ENCODE data around the gene C11orf65.
A peak's percentile ranks its signal among the peaks of the same experiment; 100 is the strongest.

Gene C11orf65, protein sequence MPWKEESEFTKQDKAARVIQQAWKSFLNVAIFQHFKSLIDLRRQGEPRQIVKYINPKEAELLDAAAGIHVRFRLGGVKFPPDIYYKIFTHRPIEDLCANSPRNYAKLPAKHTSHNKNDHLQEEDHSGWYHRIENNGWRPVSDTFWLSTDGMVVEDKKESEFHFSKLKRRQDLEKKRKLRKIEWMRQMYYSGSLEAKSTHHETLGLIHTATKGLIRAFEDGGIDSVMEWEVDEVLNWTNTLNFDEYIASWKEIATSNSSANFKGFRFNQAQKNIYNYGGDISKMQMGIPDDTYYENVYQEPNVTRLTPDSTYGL

DNA sequence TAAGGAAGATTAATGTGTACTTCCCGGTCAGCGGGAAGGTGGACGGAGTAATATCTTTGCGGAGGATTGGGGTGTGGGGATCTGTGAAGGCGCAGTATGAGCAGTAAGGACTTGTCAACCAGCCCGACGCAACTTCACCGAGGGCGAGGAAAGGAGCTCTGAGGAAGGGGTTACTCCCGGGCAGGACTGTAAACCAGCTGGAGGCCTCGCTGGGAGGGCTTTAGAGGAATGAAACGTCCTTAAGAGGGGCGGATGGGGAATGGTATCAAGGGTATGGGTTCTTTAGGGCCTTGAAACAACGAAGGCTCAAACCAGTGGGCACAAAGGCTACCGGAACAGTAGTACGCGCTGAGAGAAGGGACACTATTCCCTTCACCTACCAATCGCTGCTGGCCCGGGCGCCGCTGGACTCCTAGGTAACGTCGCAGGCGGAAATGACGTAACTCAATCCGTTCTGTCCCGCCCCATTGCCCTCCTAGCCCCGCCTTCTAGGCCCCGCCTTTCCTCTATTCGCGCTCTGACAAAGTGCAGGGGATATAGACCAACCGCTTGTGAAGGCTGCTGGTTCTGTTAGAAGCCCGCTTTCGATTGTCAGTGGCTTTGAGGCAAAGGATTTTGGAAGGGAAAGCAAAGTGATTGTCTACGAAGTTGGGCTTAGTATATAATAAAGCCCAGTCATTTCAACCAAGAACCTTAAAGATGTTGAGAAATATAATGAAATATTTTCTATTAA lies at the start of gene C11orf65:
TSS of gene C11orf65 (minus strand) at position 439 of the 733 bp plus-strand sequence. CDS start 5,970 bp downstream, outside the sequence.
- Histone ChIP-seq H3K4me2 (peak within 1 kb of the TSS; percentile 92), H4K20me1 (ENCODE audit: insufficient read depth) (no peaks in the 10 kb centered on the region)

DNA sequence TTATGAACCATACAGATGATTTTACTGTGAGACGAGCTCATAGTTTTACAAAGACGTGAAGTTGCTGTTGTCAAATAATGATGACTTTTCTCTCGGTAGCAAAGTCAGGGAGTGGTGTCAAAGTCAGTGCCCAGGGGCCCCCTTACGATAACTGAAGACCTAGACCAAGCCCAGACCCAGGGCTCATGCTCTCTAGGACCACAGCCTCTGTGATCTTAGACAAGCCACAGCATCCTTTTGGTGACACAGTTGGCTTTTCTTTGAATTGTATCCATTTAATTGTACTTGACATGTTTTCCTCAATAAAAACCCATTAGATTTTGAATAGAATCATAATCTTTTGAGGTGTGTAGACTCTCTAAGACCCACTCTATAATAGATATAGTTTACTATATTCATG lies 48.8 kb upstream of the C11orf65 start:
- Histone ChIP-seq H3K4me2 (no peak overlapping the region), H3K27me3 (ENCODE audit: insufficient read depth, low read depth) (no peaks in the 10 kb centered on the region), H3K4me3 (IDR thresholded peaks at IDR 0.05; ENCODE audit: insufficient read depth, low read depth, low read length) (no peak overlapping the region), H3K79me2 (ENCODE audit: insufficient read depth, low read depth) (no peaks in the 10 kb centered on the region), H3K36me3 (ENCODE audit: insufficient read depth) (no peaks in the 10 kb centered on the region), H4K20me1 (ENCODE audit: insufficient read depth) (no peaks in the 10 kb centered on the region), H3K9ac (no peak overlapping the region), H3K27ac (no peak overlapping the region), H2AFZ (ENCODE audit: low read depth) (no peak overlapping the region), H3K4me1 (ENCODE audit: low read depth, poor library complexity, severe bottlenecking) (no peaks in the 10 kb centered on the region)
- TF ChIP-seq, protein P1, sequence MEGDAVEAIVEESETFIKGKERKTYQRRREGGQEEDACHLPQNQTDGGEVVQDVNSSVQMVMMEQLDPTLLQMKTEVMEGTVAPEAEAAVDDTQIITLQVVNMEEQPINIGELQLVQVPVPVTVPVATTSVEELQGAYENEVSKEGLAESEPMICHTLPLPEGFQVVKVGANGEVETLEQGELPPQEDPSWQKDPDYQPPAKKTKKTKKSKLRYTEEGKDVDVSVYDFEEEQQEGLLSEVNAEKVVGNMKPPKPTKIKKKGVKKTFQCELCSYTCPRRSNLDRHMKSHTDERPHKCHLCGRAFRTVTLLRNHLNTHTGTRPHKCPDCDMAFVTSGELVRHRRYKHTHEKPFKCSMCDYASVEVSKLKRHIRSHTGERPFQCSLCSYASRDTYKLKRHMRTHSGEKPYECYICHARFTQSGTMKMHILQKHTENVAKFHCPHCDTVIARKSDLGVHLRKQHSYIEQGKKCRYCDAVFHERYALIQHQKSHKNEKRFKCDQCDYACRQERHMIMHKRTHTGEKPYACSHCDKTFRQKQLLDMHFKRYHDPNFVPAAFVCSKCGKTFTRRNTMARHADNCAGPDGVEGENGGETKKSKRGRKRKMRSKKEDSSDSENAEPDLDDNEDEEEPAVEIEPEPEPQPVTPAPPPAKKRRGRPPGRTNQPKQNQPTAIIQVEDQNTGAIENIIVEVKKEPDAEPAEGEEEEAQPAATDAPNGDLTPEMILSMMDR (conservative IDR thresholded peaks at IDR 0.05; ENCODE audit: low read depth, low read length): no peak

More for the DNA sequence above, at the start of gene C11orf65:
- no peaks in the 10 kb centered on the region for H3K79me2 ChIP-seq (ENCODE audit: insufficient read depth, low read depth)
- peaks cover 10% of the 10 kb centered on the region for H3K4me1 ChIP-seq (ENCODE audit: low read depth, poor library complexity, severe bottlenecking)
- peak within 1 kb of the TSS; percentile 93 for H3K27ac ChIP-seq
- no peaks in the 10 kb centered on the region for H3K27me3 ChIP-seq (ENCODE audit: insufficient read depth, low read depth)
- peak within 1 kb of the TSS; percentile 87 for H2AFZ ChIP-seq (ENCODE audit: low read depth)
- peak within 1 kb of the TSS; percentile 86 for H3K9ac ChIP-seq
- H3K36me3 ChIP-seq (ENCODE audit: insufficient read depth): no peaks in the 10 kb centered on the region
- TF ChIP-seq, protein P1 (conservative IDR thresholded peaks at IDR 0.05; ENCODE audit: low read depth, low read length): no peak
- H3K4me3 ChIP-seq (IDR thresholded peaks at IDR 0.05; ENCODE audit: insufficient read depth, low read depth, low read length): no peak within 1 kb of the TSS

DNA sequence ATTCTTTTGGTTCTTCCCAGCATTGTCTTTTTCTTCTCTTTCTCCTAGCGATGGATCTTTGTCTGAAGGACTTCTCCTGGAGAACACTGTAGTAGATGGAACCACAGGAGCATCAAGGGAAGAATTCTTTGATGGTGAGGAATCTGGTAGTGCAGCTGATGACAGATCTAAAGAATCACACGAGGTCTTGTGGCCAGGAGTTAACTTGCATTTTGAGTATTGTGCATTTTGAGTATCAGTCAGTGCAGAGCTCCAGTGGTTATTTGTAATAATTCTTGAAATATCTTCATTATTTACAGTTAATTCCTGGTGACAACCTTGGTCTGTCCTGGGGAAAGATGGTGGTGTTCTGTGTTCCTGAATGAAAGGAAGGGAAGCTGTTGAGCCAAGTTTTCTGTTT lies 45.4 kb upstream of the C11orf65 start:
- Histone ChIP-seq H4K20me1 (ENCODE audit: insufficient read depth) (no peaks in the 10 kb centered on the region), H3K4me2 (no peak overlapping the region), H3K9ac (no peak overlapping the region), H3K4me1 (ENCODE audit: low read depth, poor library complexity, severe bottlenecking) (no peaks in the 10 kb centered on the region), H3K79me2 (ENCODE audit: insufficient read depth, low read depth) (no peaks in the 10 kb centered on the region), H2AFZ (ENCODE audit: low read depth) (no peak overlapping the region), H3K4me3 (IDR thresholded peaks at IDR 0.05; ENCODE audit: insufficient read depth, low read depth, low read length) (no peak overlapping the region), H3K36me3 (ENCODE audit: insufficient read depth) (no peaks in the 10 kb centered on the region), H3K27ac (no peak overlapping the region), H3K27me3 (ENCODE audit: insufficient read depth, low read depth) (no peaks in the 10 kb centered on the region)
- TF ChIP-seq, protein P1 (conservative IDR thresholded peaks at IDR 0.05; ENCODE audit: low read depth, low read length): no peak

DNA sequence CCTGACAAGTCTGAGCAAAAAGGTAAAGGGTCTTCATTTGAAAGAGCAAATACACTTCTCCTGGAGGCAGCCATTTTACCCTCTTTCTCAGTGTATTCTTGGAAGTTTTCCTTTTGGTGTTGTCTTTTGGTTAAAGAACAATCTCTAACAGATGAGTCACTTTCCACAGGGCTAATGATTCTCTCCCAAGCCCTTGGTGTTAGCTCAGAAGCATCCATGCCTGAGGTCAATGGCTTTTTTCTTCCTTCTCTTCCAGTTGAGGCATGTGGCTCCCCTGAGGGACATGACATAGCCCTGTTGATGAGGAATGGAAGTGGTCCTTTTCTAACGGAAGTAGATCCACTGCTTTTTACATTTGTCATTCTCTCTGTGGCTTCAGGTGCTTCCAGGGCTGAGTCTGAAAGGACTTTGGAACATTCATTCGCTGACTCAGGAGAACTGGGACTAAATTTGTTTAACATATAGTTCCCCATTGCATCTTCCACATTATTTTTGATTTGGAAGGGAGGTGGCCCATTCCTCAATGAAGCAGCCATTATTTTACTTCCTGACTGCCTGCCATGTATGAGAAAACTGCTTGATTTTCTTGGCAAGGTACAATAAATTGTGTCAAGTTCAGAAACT lies 44.6 kb upstream of the C11orf65 start:
- Histone ChIP-seq H3K4me3 (IDR thresholded peaks at IDR 0.05; ENCODE audit: insufficient read depth, low read depth, low read length) (no peak overlapping the region), H2AFZ (ENCODE audit: low read depth) (no peak overlapping the region), H3K36me3 (ENCODE audit: insufficient read depth) (no peaks in the 10 kb centered on the region), H3K4me2 (no peak overlapping the region), H3K27ac (no peak overlapping the region), H4K20me1 (ENCODE audit: insufficient read depth) (no peaks in the 10 kb centered on the region), H3K79me2 (ENCODE audit: insufficient read depth, low read depth) (no peaks in the 10 kb centered on the region), H3K9ac (no peak overlapping the region), H3K4me1 (ENCODE audit: low read depth, poor library complexity, severe bottlenecking) (no peaks in the 10 kb centered on the region), H3K27me3 (ENCODE audit: insufficient read depth, low read depth) (no peaks in the 10 kb centered on the region)
- TF ChIP-seq, protein P1 (conservative IDR thresholded peaks at IDR 0.05; ENCODE audit: low read depth, low read length): no peak

All from KMS-11 (cell line).